Neural progenitor cell (in vitro differentiated cells): ENCODE results near the gene SLC26A6. TPM values are rescaled to one million over a fixed set of nuclear protein-coding genes. Genes with fewer than 3 reads are reported as not detected.

ENCODE experiments used
- DNase-seq: peaks from one replicate; pipeline ENCODE4 v3.0.0-alpha.2; 2016; ENCODE audit warnings: low spot score
- H2AFZ ChIP-seq: fragments of 200-600 bp; sonication (generic); replicated peaks from 2 replicates; pipeline ENCODE4 v1.6.1; 2016; ENCODE audit warnings: antibody characterized with exemption
- H3F3A ChIP-seq: fragments of 200-600 bp; sonication (generic); 2 replicates; pipeline ENCODE4 v1.6.1; 2016; ENCODE audit warnings: antibody characterized with exemption, low read depth
- H3K27ac ChIP-seq: fragments of 200-600 bp; sonication (generic); 2 replicates; pipeline ENCODE4 v1.5.1; 2016; ENCODE audit warnings: mild to moderate bottlenecking
- H3K27me3 ChIP-seq: fragments of 200-600 bp; sonication (generic); 2 replicates; pipeline ENCODE4 v1.6.1; 2016; ENCODE audit warnings: mild to moderate bottlenecking, moderate library complexity
- H3K36me3 ChIP-seq: fragments of 200-600 bp; sonication (generic); 2 replicates; pipeline ENCODE4 v1.5.1; 2016
- H3K4me1 ChIP-seq: fragments of 200-600 bp; sonication (generic); 2 replicates; pipeline ENCODE4 v1.6.1; 2016; ENCODE audit warnings: mixed run types
- H3K4me2 ChIP-seq: fragments of 200-600 bp; sonication (generic); 2 replicates; pipeline ENCODE4 v1.6.1; 2016
- H3K4me3 ChIP-seq: fragments of 200-600 bp; sonication (generic); 2 replicates; pipeline ENCODE4 v1.5.1; 2016
- H3K79me2 ChIP-seq: fragments of 200-600 bp; sonication (generic); 2 replicates; pipeline ENCODE4 v1.6.1; 2016; ENCODE audit warnings: low read depth
- H3K9ac ChIP-seq: fragments of 200-600 bp; sonication (generic); 2 replicates; pipeline ENCODE4 v1.6.1; 2016
- H3K9me3 ChIP-seq: fragments of 200-600 bp; sonication (generic); 2 replicates; pipeline ENCODE4 v1.5.1; 2016; ENCODE audit warnings: low read depth
- H4K20me1 ChIP-seq: fragments of 200-600 bp; sonication (generic); 2 replicates; pipeline ENCODE4 v1.6.1; 2016; ENCODE audit warnings: low read depth
- H3K27ac Mint-ChIP-seq: 3 replicates; pipeline ENCODE4 v1.8.0; 2021; ENCODE audit warnings: mixed read lengths
- H3K27me3 Mint-ChIP-seq: 2 replicates; pipeline ENCODE4 v1.8.0; 2022; ENCODE audit warnings: low read depth, mild to moderate bottlenecking, inconsistent platforms, moderate library complexity, mixed read lengths; ENCODE audit not compliant: insufficient read depth
- H3K36me3 Mint-ChIP-seq: 3 replicates; pipeline ENCODE4 v1.8.0; 2021; ENCODE audit warnings: mixed read lengths
- H3K4me1 Mint-ChIP-seq: 3 replicates; pipeline ENCODE4 v1.8.0; 2021; ENCODE audit warnings: mixed read lengths
- H3K4me3 Mint-ChIP-seq: 3 replicates; pipeline ENCODE4 v1.8.0; 2021; ENCODE audit warnings: mild to moderate bottlenecking, moderate library complexity, mixed read lengths
- H3K9me3 Mint-ChIP-seq: 3 replicates; pipeline ENCODE4 v1.8.0; 2020; ENCODE audit warnings: mixed read lengths
- CTCF ChIP-seq: fragments of 200-600 bp; sonication (generic); IDR thresholded peaks from 2 replicates; pipeline ENCODE4 v1.5.1; 2017; ENCODE audit warnings: antibody characterized with exemption, mild to moderate bottlenecking
- EZH2 ChIP-seq: fragments of 200-600 bp; sonication (generic); IDR thresholded peaks from 2 replicates; pipeline ENCODE4 v1.6.1; 2017; ENCODE audit warnings: antibody characterized with exemption, mild to moderate bottlenecking, moderate library complexity
- EZH2phosphoT487 ChIP-seq: fragments of 200-600 bp; sonication (generic); IDR thresholded peaks from 2 replicates; pipeline ENCODE4 v1.6.1; 2017; ENCODE audit warnings: antibody characterized with exemption
- microRNA counts: library from miRNA; unstranded; fragments of <30 nt; microRNA quantifications from one replicate; lab custom pipeline; 2016
- microRNA-seq: library from miRNA; unstranded; fragments of <30 nt; microRNA quantifications from one replicate; pipeline ENCODE4, GENCODE V29; 2016
- small RNA-seq: library from RNA; depleted of rRNA; stranded (forward); fragments of <200 nt; gene quantifications from one replicate; pipeline ENCODE3, GENCODE V24; 2015
- total RNA-seq: library from RNA; depleted of rRNA; stranded (reverse); fragments of >200 nt; gene quantifications from 2 replicates; pipeline ENCODE4 v1.2.3, GENCODE V29; 2015; ENCODE audit warnings: low replicate concordance

Gene SLC26A6
- total RNA-seq, 1 donor from 2014 or later: 42.5 TPM

- H4K20me1 ChIP-seq: no peaks in the 10 kb centered on the region
- no peaks in the 10 kb centered on the region for H3K27me3 ChIP-seq
- H3K4me1 Mint-ChIP-seq: peaks cover 9% of the 10 kb centered on the region
- no peaks in the 10 kb centered on the region for H3K9me3 Mint-ChIP-seq
- no peak for TF ChIP-seq CTCF
- no peak for TF ChIP-seq EZH2
- no peak for TF ChIP-seq EZH2phosphoT487
- no peaks in the 10 kb centered on the region for H3F3A ChIP-seq
- no peaks in the 10 kb centered on the region for H3K4me1 ChIP-seq
- H3K9me3 ChIP-seq: no peaks in the 10 kb centered on the region
- H3K79me2 ChIP-seq: no peaks in the 10 kb centered on the region
- peak overlapping the region; percentile 72 for H3K27ac Mint-ChIP-seq
- no peaks in the 10 kb centered on the region for H3K27me3 Mint-ChIP-seq
- H3K36me3 Mint-ChIP-seq: peaks cover 14% of the 10 kb centered on the region
- DNase-seq: no peak
- H2AFZ ChIP-seq: no peak overlapping the region
- H3K9ac ChIP-seq: no peak overlapping the region
- no peak overlapping the region for H3K4me3 ChIP-seq
- no peaks in the 10 kb centered on the region for H3K36me3 ChIP-seq
- H3K27ac ChIP-seq: no peak overlapping the region
- no peak overlapping the region for H3K4me2 ChIP-seq
- no peak overlapping the region for H3K4me3 Mint-ChIP-seq
These were observed 53.4 kb downstream of the SLC26A6 start for GRCh38 chr3:48581621-48582481.

GRCh38 chr3:48576647-48577046, 58.6 kb downstream of the SLC26A6 start:
- H3K4me1 ChIP-seq: no peaks in the 10 kb centered on the region
- H3K36me3 ChIP-seq: no peaks in the 10 kb centered on the region
- no peak for DNase-seq
- H3K79me2 ChIP-seq: no peaks in the 10 kb centered on the region
- H2AFZ ChIP-seq: no peak overlapping the region
- Mint-ChIP-seq H3K4me1 (peaks cover 4% of the 10 kb centered on the region), H3K27me3 (peaks cover 2% of the 10 kb centered on the region), H3K27ac (no peak overlapping the region), H3K36me3 (peaks cover 15% of the 10 kb centered on the region), H3K9me3 (no peaks in the 10 kb centered on the region), H3K4me3 (no peak overlapping the region)
- H3K27me3 ChIP-seq: no peaks in the 10 kb centered on the region
- H3K27ac ChIP-seq: no peak overlapping the region
- no peak overlapping the region for H3K4me3 ChIP-seq
- H3K9ac ChIP-seq: no peak overlapping the region
- H3F3A ChIP-seq: no peaks in the 10 kb centered on the region
- H3K9me3 ChIP-seq: no peaks in the 10 kb centered on the region
- TF ChIP-seq EZH2phosphoT487 (no peak), EZH2 (no peak), CTCF (no peak)
- no peaks in the 10 kb centered on the region for H4K20me1 ChIP-seq
- no peak overlapping the region for H3K4me2 ChIP-seq

MicroRNAs within 50 kb of the gene (microRNA counts, 767-probe panel; counts per million panel counts)
- 460 counts per million, percentile 90 among the panel's probes with 10 or more counts for microRNA hsa-miR-711 (lab: Ali Mortazavi, UCI)

Small RNA genes within 50 kb of the gene (microRNA-seq; reads per million reads assigned to microRNA genes)
- not detected for gene MIR4793
- not detected for gene MIR711

Small RNA genes within 50 kb of the gene (small RNA-seq; reads per million reads assigned to genes)
- gene AC141002.1: not detected

Other genes with a start within 250 kb of the SLC26A6 start
- 53.6 and 142 TPM in 2 replicates for gene PLXNB1, start 205.4 kb downstream of the SLC26A6 start, total RNA-seq
- gene CCDC51, start 195.3 kb downstream of the SLC26A6 start, total RNA-seq: 13.9 and 22.0 TPM in 2 replicates
- 472 and 510 TPM in 2 replicates for gene TMA7, start 195.2 kb downstream of the SLC26A6 start, total RNA-seq
- gene ATRIP, start 188.7 kb downstream of the SLC26A6 start, total RNA-seq: 8.3 and 11.8 TPM in 2 replicates
- gene SHISA5, start 131.3 kb downstream of the SLC26A6 start, total RNA-seq: 54.8 and 133 TPM in 2 replicates
- 59.5 and 102 TPM in 2 replicates for gene PFKFB4, start 78.7 kb downstream of the SLC26A6 start, total RNA-seq
- gene UCN2, start 71.7 kb downstream of the SLC26A6 start, total RNA-seq: 0.34 TPM in 1 of 2 replicates, not detected in the other
- gene COL7A1, start 40.1 kb downstream of the SLC26A6 start, total RNA-seq: 3.0 and 13.3 TPM in 2 replicates
- 240 and 246 TPM in 2 replicates for gene UQCRC1, start 25.8 kb downstream of the SLC26A6 start, total RNA-seq
- gene TMEM89, start 13.7 kb downstream of the SLC26A6 start, total RNA-seq: not detected in 2 replicates
- gene CELSR3, start 27.4 kb upstream of the SLC26A6 start, total RNA-seq: 9.9 and 22.3 TPM in 2 replicates
- 32.8 and 69.1 TPM in 2 replicates for gene NCKIPSD, start 50.5 kb upstream of the SLC26A6 start, total RNA-seq
- gene IP6K2, start 81.8 kb upstream of the SLC26A6 start, total RNA-seq: 130 and 186 TPM in 2 replicates
- 21.6 and 25.0 TPM in 2 replicates for gene PRKAR2A, start 212.4 kb upstream of the SLC26A6 start, total RNA-seq